GM10266 (cell line): ENCODE results near the gene PRSS16.

Experiments
- DNase-seq: peaks from one replicate; pipeline ENCODE4 v3.0.0; 2012; ENCODE audit errors: extremely low spot score
- CTCF ChIP-seq: IDR thresholded peaks from 2 replicates; pipeline ENCODE4 v1.5.1; 2012; ENCODE audit warnings: mild to moderate bottlenecking, low read depth; ENCODE audit not compliant: control insufficient read depth, insufficient read depth; ENCODE audit errors: missing control alignments

Gene PRSS16

GRCh38 chr6:27288136-27289044 lies 40.9 kb downstream of the PRSS16 start:
- TF ChIP-seq CTCF = no peak
- DNase-seq = no peak

- DNase-seq = no peak
- no peak for TF ChIP-seq CTCF
These were observed 42.8 kb downstream of the PRSS16 start for GRCh38 chr6:27290065-27290849.

- TF ChIP-seq CTCF = no peak
These were observed 43.3 kb downstream of the PRSS16 start for GRCh38 chr6:27290850-27291208.

GRCh38 chr6:27293436-27294098 lies 46.1 kb downstream of the PRSS16 start:
- DNase-seq = no peak
- no peak for TF ChIP-seq CTCF

More at GRCh38 chr6:27290850-27291208, 43.3 kb downstream of the PRSS16 start:
- no peak for DNase-seq

GRCh38 chr6:27294409-27294808 lies 46.9 kb downstream of the PRSS16 start:
- DNase-seq = no peak
- TF ChIP-seq CTCF = no peak

- DNase-seq = no peak
- no peak for TF ChIP-seq CTCF
These were observed 48.0 kb downstream of the PRSS16 start for GRCh38 chr6:27295301-27296079.
